HEK293 (cell line): ENCODE data around the gene ALDH2.
"Not testable (repeated sequence)": the region's sequence is repeated elsewhere in the genome, so short reads cannot be mapped to it uniquely, and the experiment has no call there.

Experiments used
- CTCF ChIA-PET: fragments of 350-600 bp; formaldehyde crosslinking; extraction: SDS; loops from one replicate; lab custom pipeline; 2021; ENCODE audit warnings: antibody characterized with exemption; lab: Yijun Ruan, JAX
- POLR2A ChIA-PET: fragments of 300-600 bp; formaldehyde crosslinking; extraction: SDS; loops from one replicate; lab custom pipeline; 2020; ENCODE audit warnings: antibody characterized with exemption, inconsistent platforms; lab: Yijun Ruan, JAX
- H3K27ac ChIP-seq: fragments of 200-500 bp; sonication (Bioruptor generic); 2 replicates; pipeline ENCODE4 v1.5.1; 2014; ENCODE audit warnings: low read depth, low read length, control low read depth, inconsistent platforms; ENCODE audit errors: extremely low read depth
- H3K36me3 ChIP-seq, 2 experiments: fragments of 200-500 bp in 1 of 2; sonication (Bioruptor generic) in 1 of 2; 1 replicate in 1 of 2; 2 replicates in 1 of 2; pipeline ENCODE4 v1.5.1; 2014 to 2017; ENCODE audit warnings: inconsistent platforms in 2 of 2, low read length in 2 of 2; ENCODE audit not compliant: control insufficient read depth in 2 of 2, insufficient read depth in 1 of 2
- H3K4me1 ChIP-seq: fragments of 200-500 bp; sonication (Bioruptor generic); 2 replicates; pipeline ENCODE4 v1.5.1; 2014; ENCODE audit warnings: mild to moderate bottlenecking, low read length, inconsistent platforms; ENCODE audit not compliant: control insufficient read depth, insufficient read depth
- H3K4me3 ChIP-seq: 2 replicates; pipeline ENCODE4 v1.5.1; 2011; ENCODE audit warnings: low read depth, mild to moderate bottlenecking, control low read depth, low read length, moderate library complexity
- H3K9me3 ChIP-seq: fragments of 200-500 bp; sonication (Bioruptor generic); 2 replicates; pipeline ENCODE4 v1.5.1; 2014; ENCODE audit warnings: low read depth, low read length, inconsistent platforms; ENCODE audit not compliant: control insufficient read depth, insufficient read depth
- FEZF1 ChIP-seq: fragments of 450-650 bp; formaldehyde crosslinking; IDR thresholded peaks from 2 replicates; pipeline ENCODE4 v1.5.1; 2016; ENCODE audit warnings: missing biosample characterization, missing genetic modification characterization
- PRDM1 ChIP-seq: fragments of 450-650 bp; formaldehyde crosslinking; IDR thresholded peaks from 2 replicates; pipeline ENCODE4; 2016; ENCODE audit warnings: missing biosample characterization, missing genetic modification characterization
- PRDM10 ChIP-seq: fragments of 450-650 bp; formaldehyde crosslinking; IDR thresholded peaks from 2 replicates; pipeline ENCODE4 v1.5.1; 2016; ENCODE audit warnings: missing biosample characterization, missing genetic modification characterization
- ZBTB48 ChIP-seq: fragments of 450-650 bp; formaldehyde crosslinking; IDR thresholded peaks from 2 replicates; pipeline ENCODE4 v1.5.1; 2016; ENCODE audit warnings: missing biosample characterization, missing genetic modification characterization
- ZNF184 ChIP-seq: fragments of 450-650 bp; IDR thresholded peaks from 2 replicates; pipeline ENCODE4 v1.5.1; 2018; ENCODE audit warnings: missing biosample characterization, mild to moderate bottlenecking, missing genetic modification characterization
- ZNF776 ChIP-seq: fragments of 450-650 bp; formaldehyde crosslinking; IDR thresholded peaks from 2 replicates; pipeline ENCODE4 v1.5.0; 2017; ENCODE audit warnings: missing biosample characterization, missing genetic modification characterization, borderline replicate concordance
- ZNF843 ChIP-seq: fragments of 450-650 bp; formaldehyde crosslinking; IDR thresholded peaks from 2 replicates; pipeline ENCODE4 v1.5.1; 2016; ENCODE audit warnings: missing biosample characterization, missing genetic modification characterization
- ZSCAN5A ChIP-seq: fragments of 450-650 bp; formaldehyde crosslinking; IDR thresholded peaks from 2 replicates; pipeline ENCODE4 v1.5.1; 2016; ENCODE audit warnings: missing biosample characterization, missing genetic modification characterization
- TF ChIP-seq, protein P1 (sequence below): fragments of 450-650 bp; formaldehyde crosslinking; IDR thresholded peaks from 2 replicates; pipeline ENCODE4 v1.5.1; 2017; ENCODE audit warnings: missing biosample characterization, missing genetic modification characterization
- TF ChIP-seq, protein P2 (sequence below): fragments of 450-650 bp; formaldehyde crosslinking; IDR thresholded peaks from 2 replicates; pipeline ENCODE4 v1.5.1; 2016; ENCODE audit warnings: missing biosample characterization, missing genetic modification characterization
- TF ChIP-seq, protein P3 (sequence below): fragments of 450-650 bp; formaldehyde crosslinking; IDR thresholded peaks from 2 replicates; pipeline ENCODE4 v1.5.1; 2016; ENCODE audit warnings: missing biosample characterization, missing genetic modification characterization

ALDH2 gene

GRCh38 chr12:111763552-111763951 is 3.2 kb upstream of the ALDH2 start:
- H3K4me1 ChIP-seq, H3K36me3 ChIP-seq, H3K4me3 ChIP-seq, H3K27ac ChIP-seq, POLR2A ChIA-PET, H3K9me3 ChIP-seq: not testable (repeated sequence)
- CTCF ChIA-PET = interaction anchor here (1.2 to 2.2 kb wide), 2 partner anchors 10 to 49 kb away, joined by 3 to 10 read pairs; no protein-coding TSS in a partner anchor

DNA sequence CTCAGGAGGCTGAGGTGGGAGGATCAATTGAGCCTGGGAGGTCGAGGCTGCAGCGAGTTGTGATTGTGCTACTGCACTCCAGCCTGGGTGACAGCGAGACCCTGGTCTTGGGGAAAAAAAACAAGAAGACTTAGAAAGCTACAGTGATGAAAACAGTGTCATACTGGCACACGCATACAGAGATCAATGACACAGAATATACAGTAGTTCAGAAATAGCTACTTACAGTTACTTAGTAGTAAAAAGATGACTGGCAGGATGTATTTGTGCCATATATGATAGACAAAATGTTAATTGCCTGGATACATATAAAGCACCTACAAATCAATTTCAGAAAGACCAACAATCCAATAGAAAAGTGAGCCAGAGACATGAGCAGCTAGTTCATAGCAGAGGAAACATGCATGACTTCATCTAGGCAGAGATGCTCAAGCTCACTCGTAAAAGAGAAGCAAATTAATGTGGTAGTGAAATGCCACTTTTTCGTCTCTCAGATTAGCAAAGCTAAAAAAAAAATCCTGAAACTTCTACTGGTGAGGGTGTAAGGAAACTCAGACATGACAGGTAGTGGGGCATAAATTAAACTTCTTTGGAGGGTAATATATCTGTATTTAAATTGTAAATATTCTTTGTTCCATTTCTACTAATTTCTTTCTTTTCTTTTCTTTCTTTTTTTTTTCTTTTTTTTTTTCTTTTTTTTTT is 2.5 kb upstream of the ALDH2 start:
- POLR2A ChIA-PET = interaction anchor here (0.7 to 0.8 kb wide), 3 partner anchors 20 to 79 kb away, joined by 3 to 7 read pairs (median 4); partner anchors contain the start of genes ACAD10 and BRAP
- TF ChIP-seq, protein P1, sequence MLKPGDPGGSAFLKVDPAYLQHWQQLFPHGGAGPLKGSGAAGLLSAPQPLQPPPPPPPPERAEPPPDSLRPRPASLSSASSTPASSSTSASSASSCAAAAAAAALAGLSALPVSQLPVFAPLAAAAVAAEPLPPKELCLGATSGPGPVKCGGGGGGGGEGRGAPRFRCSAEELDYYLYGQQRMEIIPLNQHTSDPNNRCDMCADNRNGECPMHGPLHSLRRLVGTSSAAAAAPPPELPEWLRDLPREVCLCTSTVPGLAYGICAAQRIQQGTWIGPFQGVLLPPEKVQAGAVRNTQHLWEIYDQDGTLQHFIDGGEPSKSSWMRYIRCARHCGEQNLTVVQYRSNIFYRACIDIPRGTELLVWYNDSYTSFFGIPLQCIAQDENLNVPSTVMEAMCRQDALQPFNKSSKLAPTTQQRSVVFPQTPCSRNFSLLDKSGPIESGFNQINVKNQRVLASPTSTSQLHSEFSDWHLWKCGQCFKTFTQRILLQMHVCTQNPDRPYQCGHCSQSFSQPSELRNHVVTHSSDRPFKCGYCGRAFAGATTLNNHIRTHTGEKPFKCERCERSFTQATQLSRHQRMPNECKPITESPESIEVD = peak; percentile 72
- TF ChIP-seq ZNF843 (tag by site-specific recombination) = no peak
- TF ChIP-seq FEZF1 (tag by site-specific recombination) = peak; percentile 31; the same call in 1 of the 2 replicates
- peak; percentile 32; the same call in 1 of the 2 replicates for TF ChIP-seq PRDM1 (tag by site-specific recombination)
- TF ChIP-seq ZNF184 (tag by site-specific recombination) = no peak
- peak; percentile 41; the same call in 1 of the 2 replicates for TF ChIP-seq ZSCAN5A (tag by site-specific recombination)
- TF ChIP-seq, protein P2, sequence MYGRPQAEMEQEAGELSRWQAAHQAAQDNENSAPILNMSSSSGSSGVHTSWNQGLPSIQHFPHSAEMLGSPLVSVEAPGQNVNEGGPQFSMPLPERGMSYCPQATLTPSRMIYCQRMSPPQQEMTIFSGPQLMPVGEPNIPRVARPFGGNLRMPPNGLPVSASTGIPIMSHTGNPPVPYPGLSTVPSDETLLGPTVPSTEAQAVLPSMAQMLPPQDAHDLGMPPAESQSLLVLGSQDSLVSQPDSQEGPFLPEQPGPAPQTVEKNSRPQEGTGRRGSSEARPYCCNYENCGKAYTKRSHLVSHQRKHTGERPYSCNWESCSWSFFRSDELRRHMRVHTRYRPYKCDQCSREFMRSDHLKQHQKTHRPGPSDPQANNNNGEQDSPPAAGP = no peak
- no peak for TF ChIP-seq ZBTB48 (tag by site-specific recombination)
- TF ChIP-seq, protein P3, sequence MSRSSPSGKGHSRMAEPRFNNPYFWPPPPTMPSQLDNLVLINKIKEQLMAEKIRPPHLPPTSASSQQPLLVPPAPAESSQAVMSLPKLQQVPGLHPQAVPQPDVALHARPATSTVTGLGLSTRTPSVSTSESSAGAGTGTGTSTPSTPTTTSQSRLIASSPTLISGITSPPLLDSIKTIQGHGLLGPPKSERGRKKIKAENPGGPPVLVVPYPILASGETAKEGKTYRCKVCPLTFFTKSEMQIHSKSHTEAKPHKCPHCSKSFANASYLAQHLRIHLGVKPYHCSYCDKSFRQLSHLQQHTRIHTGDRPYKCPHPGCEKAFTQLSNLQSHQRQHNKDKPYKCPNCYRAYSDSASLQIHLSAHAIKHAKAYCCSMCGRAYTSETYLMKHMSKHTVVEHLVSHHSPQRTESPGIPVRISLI (tag by site-specific recombination) = peak; percentile 91
- peak; percentile 95 for TF ChIP-seq PRDM10
- no peak for TF ChIP-seq ZNF776
- CTCF ChIA-PET = interaction anchor here (0.6 to 2.2 kb wide), 6 partner anchors 10 to 313 kb away, joined by 3 to 10 read pairs (median 4); no protein-coding TSS in a partner anchor
- no peaks in the 10 kb centered on the region for H3K9me3 ChIP-seq
- no peaks in the 10 kb centered on the region; the same call in 1 of the 2 replicates for H3K4me1 ChIP-seq
- no peaks in the 10 kb centered on the region for H3K36me3 ChIP-seq
- no peak overlapping the region for H3K4me3 ChIP-seq
- no peak overlapping the region for H3K27ac ChIP-seq
